ENCODE data around the gene TNS1. TPM values are rescaled to one million over a fixed set of nuclear protein-coding genes. Genes with fewer than 3 reads are reported as not detected.

The TNS1 gene
- total RNA-seq, 2 donors from 2014 or later, result 436 to 508 TPM

- ATAC-seq (peak; percentile 22 to 25), DNase-seq (peak; percentile 22)
- intact Hi-C loops (cut with DNase I), result no loop called here
Measured at GRCh38 chr2:217972490-217972889, 30.3 kb downstream of the TNS1 start.

GRCh38 chr2:217972037-217972436 is 30.8 kb downstream of the TNS1 start:
- DNase-seq (no peak), ATAC-seq (no peak)
- intact Hi-C loops (cut with DNase I), result no loop called here

GRCh38 chr2:217971166-217971565 is 31.6 kb downstream of the TNS1 start:
- no peak for DNase-seq
- ATAC-seq, result no peak
- intact Hi-C loops (cut with DNase I), result no loop called here

GRCh38 chr2:217970206-217970605 is 32.6 kb downstream of the TNS1 start:
- ATAC-seq (no peak), DNase-seq (no peak)
- intact Hi-C loops (cut with DNase I), result no loop called here

GRCh38 chr2:217969588-217969987 is 33.2 kb downstream of the TNS1 start:
- intact Hi-C loops (cut with DNase I), result no loop called here
- no peak for DNase-seq
- no peak for ATAC-seq

- intact Hi-C loops (cut with DNase I), result no loop called here
- DNase-seq (no peak), ATAC-seq (no peak)
Measured at GRCh38 chr2:217968023-217968422, 34.8 kb downstream of the TNS1 start.

GRCh38 chr2:217966423-217967070 is 36.2 kb downstream of the TNS1 start:
- DNase-seq, result peak; percentile 16
- intact Hi-C loops (cut with DNase I), result no loop called here
- peak in 1 of 2 donors; percentile 8 for ATAC-seq

GRCh38 chr2:217964275-217965161 is 38.3 kb downstream of the TNS1 start:
- DNase-seq (peak; percentile 34), ATAC-seq (peak; percentile 30 to 63)
- intact Hi-C loops (cut with DNase I), result no loop called here

GRCh38 chr2:217960351-217960750 is 42.4 kb downstream of the TNS1 start:
- ATAC-seq (no peak), DNase-seq (peak; percentile 20)
- intact Hi-C loops (cut with DNase I), result no loop called here

GRCh38 chr2:217959723-217960122 is 43.1 kb downstream of the TNS1 start:
- intact Hi-C loops (cut with DNase I), result no loop called here
- ATAC-seq (peak; percentile 41 to 60), DNase-seq (peak; percentile 25)

- DNase-seq, result no peak
- intact Hi-C loops (cut with DNase I), result no loop called here
- ATAC-seq, result no peak
Measured at GRCh38 chr2:217958884-217959225, 43.9 kb downstream of the TNS1 start.

GRCh38 chr2:217958206-217958883 is 44.5 kb downstream of the TNS1 start:
- ATAC-seq (no peak), DNase-seq (peak; percentile 9)
- intact Hi-C loops (cut with DNase I), result no loop called here

GRCh38 chr2:217956586-217957457 is 46.0 kb downstream of the TNS1 start:
- ATAC-seq, result peak; percentile 11 to 20
- intact Hi-C loops (cut with DNase I), result no loop called here
- peak; percentile 27 for DNase-seq

GRCh38 chr2:217955881-217956493 is 46.8 kb downstream of the TNS1 start:
- no peak for ATAC-seq
- intact Hi-C loops (cut with DNase I), result no loop called here
- no peak for DNase-seq

- no peak for ATAC-seq
- DNase-seq, result no peak
- intact Hi-C loops (cut with DNase I), result no loop called here
Measured at GRCh38 chr2:217954971-217955740, 47.6 kb downstream of the TNS1 start.

- intact Hi-C loops (cut with DNase I), result no loop called here
- ATAC-seq (peak; percentile 47 to 57), DNase-seq (no peak)
Measured at GRCh38 chr2:217954469-217954868, 48.3 kb downstream of the TNS1 start.

GRCh38 chr2:217954051-217954450 is 48.7 kb downstream of the TNS1 start:
- DNase-seq, result no peak
- intact Hi-C loops (cut with DNase I), result no loop called here
- ATAC-seq, result no peak

- ATAC-seq, result peak; percentile 33 to 36
- intact Hi-C loops (cut with DNase I), result no loop called here
- DNase-seq, result no peak
Measured at GRCh38 chr2:217953531-217953932, 49.3 kb downstream of the TNS1 start.
